ENCODE measurements around the gene TMEM52B. TPM values are rescaled to one million over a fixed set of nuclear protein-coding genes. Genes with fewer than 3 reads are reported as not detected.

The TMEM52B gene
- total and polyA plus RNA-seq, 7 experiments from 2014 or later: 0.47 TPM; not detected in 6

- no peaks in the 10 kb centered on the region for H3K9me3 Mint-ChIP-seq
- no peak overlapping the region for H3K4me3 ChIP-seq (ENCODE audit: low read length)
- H3K27me3 Mint-ChIP-seq: peaks cover 4 to 37% (median 13%) of the 10 kb centered on the region in 5 donors
- no peaks in the 10 kb centered on the region for H3K36me3 ChIP-seq (ENCODE audit: control insufficient read depth in 2 of 3, insufficient read depth in 3 of 3, low read length in 3 of 3)
- intact Hi-C loops (cut with micrococcal nuclease): no loop called here
- peak; percentile 68 for ATAC-seq
- DNase-seq: no peak
- CTCF ChIA-PET: no interaction called here
- POLR2A ChIA-PET: no interaction called here
- H3K27ac Mint-ChIP-seq: no peak overlapping the region
- no peaks in the 10 kb centered on the region for H3K9me3 ChIP-seq (ENCODE audit: control insufficient read depth in 2 of 3, low read length in 3 of 3)
- H3K27me3 ChIP-seq (ENCODE audit: control insufficient read depth in 2 of 2, insufficient read depth in 2 of 2, low read length in 2 of 2): no peaks in the 10 kb centered on the region
- no peaks in the 10 kb centered on the region for H3K4me1 ChIP-seq (ENCODE audit: control insufficient read depth in 2 of 2, insufficient read depth in 2 of 2, low read length in 2 of 2)
- H3K27ac ChIP-seq (ENCODE audit: low read depth, low read length): no peak overlapping the region
- H3K4me1 Mint-ChIP-seq: peaks cover 0 to 2% (median 0%) of the 10 kb centered on the region in 7 donors
- H3K36me3 Mint-ChIP-seq: no peaks in the 10 kb centered on the region
- H3K4me3 Mint-ChIP-seq: no peak overlapping the region
Observed at GRCh38 chr12:10167599-10167998, 11.2 kb upstream of the TMEM52B start.

DNA sequence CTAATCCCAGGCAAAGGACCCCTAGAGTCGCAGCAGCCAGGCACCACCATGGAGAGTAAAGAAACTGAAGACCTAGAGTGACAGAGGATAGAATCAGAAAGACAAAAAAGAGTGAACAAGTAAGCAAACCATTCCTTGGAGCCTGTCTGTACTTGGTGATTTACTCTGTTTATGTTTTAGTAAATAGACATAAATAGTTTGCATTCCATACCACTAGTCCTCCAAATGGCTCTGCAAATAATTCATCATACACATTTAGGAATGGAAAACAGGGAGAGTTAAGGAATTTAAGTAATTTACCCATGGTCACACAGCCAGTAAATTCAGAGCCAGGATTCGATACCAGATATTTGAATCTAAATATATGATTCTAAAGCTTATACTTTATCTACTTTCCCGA lies 9.7 kb upstream of the TMEM52B start:
- Mint-ChIP-seq H3K4me3 (no peak overlapping the region), H3K27ac (no peak overlapping the region), H3K4me1 (peaks cover 0 to 2% (median 0%) of the 10 kb centered on the region in 7 donors), H3K9me3 (no peaks in the 10 kb centered on the region), H3K36me3 (no peaks in the 10 kb centered on the region), H3K27me3 (peaks cover 4 to 37% (median 19%) of the 10 kb centered on the region in 5 donors)
- intact Hi-C loops (cut with micrococcal nuclease): no loop called here
- no peak for DNase-seq
- no peak overlapping the region for H3K27ac ChIP-seq (ENCODE audit: low read depth, low read length)
- no peak overlapping the region for H3K4me3 ChIP-seq (ENCODE audit: low read length)
- no peaks in the 10 kb centered on the region for H3K36me3 ChIP-seq (ENCODE audit: control insufficient read depth in 2 of 3, insufficient read depth in 3 of 3, low read length in 3 of 3)
- no peaks in the 10 kb centered on the region for H3K4me1 ChIP-seq (ENCODE audit: control insufficient read depth in 2 of 2, insufficient read depth in 2 of 2, low read length in 2 of 2)
- no peaks in the 10 kb centered on the region for H3K9me3 ChIP-seq (ENCODE audit: control insufficient read depth in 2 of 3, low read length in 3 of 3)
- CTCF ChIA-PET: no interaction called here
- POLR2A ChIA-PET: interaction anchor here (1.1 kb wide), 1 partner anchor 301 kb away, joined by 3 read pairs; no protein-coding TSS in a partner anchor
- ATAC-seq: no peak
- no peaks in the 10 kb centered on the region for H3K27me3 ChIP-seq (ENCODE audit: control insufficient read depth in 2 of 2, insufficient read depth in 2 of 2, low read length in 2 of 2)

DNA sequence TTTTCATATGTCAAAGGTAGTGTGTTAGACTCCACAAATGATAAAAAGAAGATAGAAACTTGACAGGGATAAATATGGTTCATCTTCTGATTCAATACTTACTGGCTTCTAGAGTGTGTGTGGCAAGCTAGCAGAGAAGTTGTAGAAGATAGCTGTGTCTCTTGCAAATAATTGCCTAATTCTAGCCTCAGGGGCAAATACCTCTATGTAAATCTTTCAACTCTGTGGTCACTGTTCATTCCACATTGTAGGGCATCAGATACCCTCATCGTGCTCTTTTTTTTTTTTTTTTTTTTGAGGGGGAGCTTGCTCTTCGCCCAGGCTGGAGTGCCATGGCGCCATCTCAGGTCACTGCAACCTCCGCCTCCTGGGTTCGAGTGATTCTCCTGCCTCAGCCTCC lies 8.6 kb upstream of the TMEM52B start:
- Mint-ChIP-seq H3K9me3 (no peaks in the 10 kb centered on the region), H3K27me3 (peaks cover 12 to 45% (median 19%) of the 10 kb centered on the region in 5 donors), H3K27ac (no peak overlapping the region), H3K4me1 (peaks cover 0 to 2% (median 0%) of the 10 kb centered on the region in 7 donors), H3K36me3 (no peaks in the 10 kb centered on the region), H3K4me3 (no peak overlapping the region)
- Histone ChIP-seq H3K36me3 (ENCODE audit: control insufficient read depth in 2 of 3, insufficient read depth in 3 of 3, low read length in 3 of 3) (no peaks in the 10 kb centered on the region), H3K27ac (ENCODE audit: low read depth, low read length) (no peak overlapping the region), H3K27me3 (ENCODE audit: control insufficient read depth in 2 of 2, insufficient read depth in 2 of 2, low read length in 2 of 2) (no peaks in the 10 kb centered on the region), H3K4me1 (ENCODE audit: control insufficient read depth in 2 of 2, insufficient read depth in 2 of 2, low read length in 2 of 2) (no peaks in the 10 kb centered on the region), H3K4me3 (ENCODE audit: low read length) (no peak overlapping the region), H3K9me3 (ENCODE audit: control insufficient read depth in 2 of 3, low read length in 3 of 3) (no peaks in the 10 kb centered on the region)
- DNase-seq (no peak), ATAC-seq (no peak)
- intact Hi-C loops (cut with micrococcal nuclease): no loop called here
- ChIA-PET CTCF (interaction anchor here (0.5 to 1.2 kb wide), 2 partner anchors 20 to 420 kb away, joined by 3 read pairs; no protein-coding TSS in a partner anchor), POLR2A (interaction anchor here (1.1 kb wide), 1 partner anchor 302 kb away, joined by 3 read pairs; no protein-coding TSS in a partner anchor)

GRCh38 chr12:10171973-10172728 lies 6.7 kb upstream of the TMEM52B start, which contains the start of gene OLR1:
Gene OLR1, minus strand, starts transcription at chr12:10172132. Its CDS starts 55 bp downstream, at chr12:10172077.
- Mint-ChIP-seq H3K27me3 (peaks cover 10 to 48% (median 19%) of the 10 kb centered on the region in 5 donors), H3K9me3 (peaks cover 0 to 2% (median 0%) of the 10 kb centered on the region in 11 donors), H3K36me3 (no peaks in the 10 kb centered on the region), H3K27ac (no peak within 1 kb of the TSS), H3K4me3 (no peak within 1 kb of the TSS), H3K4me1 (no peaks in the 10 kb centered on the region)
- Histone ChIP-seq H3K4me1 (ENCODE audit: control insufficient read depth in 2 of 2, insufficient read depth in 2 of 2, low read length in 2 of 2) (no peaks in the 10 kb centered on the region), H3K27me3 (ENCODE audit: control insufficient read depth in 2 of 2, insufficient read depth in 2 of 2, low read length in 2 of 2) (no peaks in the 10 kb centered on the region), H3K9me3 (ENCODE audit: control insufficient read depth in 2 of 3, low read length in 3 of 3) (no peaks in the 10 kb centered on the region), H3K36me3 (ENCODE audit: control insufficient read depth in 2 of 3, insufficient read depth in 3 of 3, low read length in 3 of 3) (no peaks in the 10 kb centered on the region), H3K27ac (ENCODE audit: low read depth, low read length) (no peak within 1 kb of the TSS), H3K4me3 (ENCODE audit: low read length) (no peak within 1 kb of the TSS)
- intact Hi-C loops (cut with micrococcal nuclease): no loop called here
- CTCF ChIA-PET: interaction anchor here (0.6 to 1.0 kb wide), 3 partner anchors 10 to 78 kb away, joined by 3 read pairs; no protein-coding TSS in a partner anchor
- POLR2A ChIA-PET: no interaction called here
- no peak for DNase-seq
- no peak for ATAC-seq

GRCh38 chr12:10174986-10175614 lies 3.7 kb upstream of the TMEM52B start:
- Mint-ChIP-seq H3K27ac (no peak overlapping the region), H3K27me3 (peaks cover 10 to 45% (median 19%) of the 10 kb centered on the region in 5 donors), H3K4me1 (peaks cover 0 to 2% (median 0%) of the 10 kb centered on the region in 7 donors), H3K36me3 (no peaks in the 10 kb centered on the region), H3K9me3 (peaks cover 0 to 2% (median 0%) of the 10 kb centered on the region in 11 donors), H3K4me3 (no peak overlapping the region)
- Histone ChIP-seq H3K27me3 (ENCODE audit: control insufficient read depth in 2 of 2, insufficient read depth in 2 of 2, low read length in 2 of 2) (no peaks in the 10 kb centered on the region), H3K4me1 (ENCODE audit: control insufficient read depth in 2 of 2, insufficient read depth in 2 of 2, low read length in 2 of 2) (no peaks in the 10 kb centered on the region), H3K36me3 (ENCODE audit: control insufficient read depth in 2 of 3, insufficient read depth in 3 of 3, low read length in 3 of 3) (no peaks in the 10 kb centered on the region), H3K27ac (ENCODE audit: low read depth, low read length) (no peak overlapping the region), H3K9me3 (ENCODE audit: control insufficient read depth in 2 of 3, low read length in 3 of 3) (no peaks in the 10 kb centered on the region), H3K4me3 (ENCODE audit: low read length) (no peak overlapping the region)
- intact Hi-C loops (cut with micrococcal nuclease): no loop called here
- DNase-seq: no peak
- CTCF ChIA-PET: interaction anchor here (1.0 kb wide), 1 partner anchor 21 kb away, joined by 4 read pairs; no protein-coding TSS in a partner anchor
- POLR2A ChIA-PET: no interaction called here
- no peak for ATAC-seq

DNA sequence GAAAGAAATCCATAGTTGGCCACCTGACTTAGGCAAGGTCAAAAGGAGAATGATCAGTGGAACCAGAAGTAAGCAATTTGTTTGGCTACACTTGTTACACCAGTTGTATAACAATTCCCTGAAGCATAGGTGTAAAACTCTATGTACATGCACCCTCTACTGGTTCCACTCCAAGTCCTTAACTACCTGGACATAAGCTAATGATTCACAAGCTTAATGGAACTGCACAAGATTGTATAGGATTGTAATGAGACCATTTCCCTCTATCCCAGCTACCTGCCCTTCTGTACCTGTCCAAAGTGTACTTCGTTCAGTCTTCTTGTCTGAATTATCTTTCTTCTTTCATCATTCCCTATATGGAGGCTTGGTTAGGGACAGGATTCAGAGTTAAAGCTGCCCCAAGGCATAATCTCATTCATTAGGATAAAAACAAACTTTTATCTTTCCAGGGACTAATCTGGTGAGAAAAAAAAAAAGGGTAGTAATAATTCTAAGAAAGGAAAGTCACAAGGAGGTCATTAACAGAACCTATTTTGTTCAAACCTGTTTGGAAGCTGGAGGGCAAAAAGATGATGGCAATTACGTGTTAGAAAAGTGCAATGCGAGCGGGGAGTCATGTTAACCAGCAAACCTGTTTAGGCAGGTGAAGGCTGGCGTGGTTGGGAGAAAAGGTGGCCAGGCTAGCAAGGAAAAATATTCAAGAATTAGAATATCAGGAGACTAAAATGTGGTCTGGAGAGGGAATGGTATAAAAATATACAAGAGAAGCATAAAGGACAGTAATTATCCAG lies 2.8 kb upstream of the TMEM52B start:
- Histone ChIP-seq H3K4me3 (ENCODE audit: low read length) (no peak overlapping the region), H3K27ac (ENCODE audit: low read depth, low read length) (no peak overlapping the region), H3K36me3 (ENCODE audit: control insufficient read depth in 2 of 3, insufficient read depth in 3 of 3, low read length in 3 of 3) (no peaks in the 10 kb centered on the region), H3K27me3 (ENCODE audit: control insufficient read depth in 2 of 2, insufficient read depth in 2 of 2, low read length in 2 of 2) (no peaks in the 10 kb centered on the region), H3K9me3 (ENCODE audit: control insufficient read depth in 2 of 3, low read length in 3 of 3) (no peaks in the 10 kb centered on the region), H3K4me1 (ENCODE audit: control insufficient read depth in 2 of 2, insufficient read depth in 2 of 2, low read length in 2 of 2) (no peaks in the 10 kb centered on the region)
- POLR2A ChIA-PET: no interaction called here
- Mint-ChIP-seq H3K27ac (no peak overlapping the region), H3K4me3 (no peak overlapping the region), H3K9me3 (peaks cover 0 to 2% (median 0%) of the 10 kb centered on the region in 11 donors), H3K27me3 (peaks cover 10 to 43% (median 19%) of the 10 kb centered on the region in 5 donors), H3K36me3 (no peaks in the 10 kb centered on the region), H3K4me1 (peaks cover 0 to 2% (median 0%) of the 10 kb centered on the region in 7 donors)
- CTCF ChIA-PET: interaction anchor here (1.0 to 1.1 kb wide), 3 partner anchors 22 to 248 kb away, joined by 3 to 4 read pairs (median 3); no protein-coding TSS in a partner anchor
- DNase-seq (no peak), ATAC-seq (no peak)
- intact Hi-C loops (cut with micrococcal nuclease): no loop called here

Measured in naive thymus-derived CD4-positive, alpha-beta T cell (primary cell).